Tibial nerve (tissue), 4 donors: ENCODE measurements around the gene IFT20. TPM values are rescaled to one million over a fixed set of nuclear protein-coding genes. Genes with fewer than 3 reads are reported as not detected.
A peak's percentile ranks its signal among the peaks of the same experiment; 100 is the strongest.

Experiments
- DNase-seq, 2 donors: peaks; one replicate each; pipeline ENCODE4 v3.0.0-alpha.2; 2019; ENCODE audit warnings: low spot score in 2 of 2
- H3K27ac ChIP-seq, 4 donors: fragments of 200-600 bp; sonication (generic) in 3 of 4; one replicate each; pipeline ENCODE4 v1.5.1; 2017 to 2019; ENCODE audit warnings: mild to moderate bottlenecking in 1 of 4
- H3K27me3 ChIP-seq, 2 donors: fragments of 200-600 bp; sonication (generic) in 1 of 2; one replicate each; pipeline versions ENCODE4 v1.5.1 to v1.6.0; 2017 to 2019
- H3K36me3 ChIP-seq, 3 donors: fragments of 200-600 bp; sonication (generic); one replicate each; pipeline ENCODE4 v1.5.1; 2018 to 2019
- H3K4me1 ChIP-seq, 4 donors: fragments of 200-600 bp; sonication (generic) in 3 of 4; one replicate each; pipeline ENCODE4 v1.5.1; 2017 to 2019
- H3K4me3 ChIP-seq, 4 donors: fragments of 200-600 bp; sonication (generic) in 3 of 4; one replicate each; pipeline ENCODE4 v1.5.1; 2017 to 2019; ENCODE audit warnings: mild to moderate bottlenecking in 1 of 4, moderate library complexity in 1 of 4
- H3K9me3 ChIP-seq, 4 donors: fragments of 200-600 bp; sonication (generic) in 3 of 4; one replicate each; pipeline ENCODE4 v1.5.1; 2017 to 2019
- EP300 ChIP-seq, 2 donors: sonication (generic); formaldehyde crosslinking; IDR thresholded peaks; one replicate each; pipeline ENCODE4 v1.6.1; 2017; ENCODE audit warnings: antibody characterized with exemption in 2 of 2, mild to moderate bottlenecking in 1 of 2
- POLR2A ChIP-seq, 2 donors: fragments of 450-650 bp; IDR thresholded peaks; one replicate each; pipeline ENCODE4 v1.6.1; 2017; ENCODE audit warnings: antibody characterized with exemption in 2 of 2, mild to moderate bottlenecking in 2 of 2, moderate library complexity in 2 of 2
- WGBS, 2 donors: methylation state at CpG; one replicate each; pipeline ENCODE4 v1.1.5; 2018; 5-methylcytosine and 5-hydroxymethylcytosine counted together
- total RNA-seq, 4 donors: library from RNA; depleted of rRNA; stranded (reverse); fragments of >200 nt; gene quantifications; one replicate each; pipeline ENCODE4 v1.1.0, GENCODE V29; 2016
- TF ChIP-seq, protein P1 (sequence below), 5 experiments: fragments of 200-600 bp in 3 of 5; fragments of 450-650 bp in 2 of 5; sonication (generic) in 3 of 5; IDR thresholded peaks; one replicate each; pipeline ENCODE4 v1.5.1; 2016 to 2019; ENCODE audit warnings: antibody characterized with exemption in 5 of 5, mild to moderate bottlenecking in 3 of 5, moderate library complexity in 2 of 5

The IFT20 gene
- total RNA-seq, 4 donors from 2014 or later: 34.8 to 50.3 (median 43.9) TPM

DNA sequence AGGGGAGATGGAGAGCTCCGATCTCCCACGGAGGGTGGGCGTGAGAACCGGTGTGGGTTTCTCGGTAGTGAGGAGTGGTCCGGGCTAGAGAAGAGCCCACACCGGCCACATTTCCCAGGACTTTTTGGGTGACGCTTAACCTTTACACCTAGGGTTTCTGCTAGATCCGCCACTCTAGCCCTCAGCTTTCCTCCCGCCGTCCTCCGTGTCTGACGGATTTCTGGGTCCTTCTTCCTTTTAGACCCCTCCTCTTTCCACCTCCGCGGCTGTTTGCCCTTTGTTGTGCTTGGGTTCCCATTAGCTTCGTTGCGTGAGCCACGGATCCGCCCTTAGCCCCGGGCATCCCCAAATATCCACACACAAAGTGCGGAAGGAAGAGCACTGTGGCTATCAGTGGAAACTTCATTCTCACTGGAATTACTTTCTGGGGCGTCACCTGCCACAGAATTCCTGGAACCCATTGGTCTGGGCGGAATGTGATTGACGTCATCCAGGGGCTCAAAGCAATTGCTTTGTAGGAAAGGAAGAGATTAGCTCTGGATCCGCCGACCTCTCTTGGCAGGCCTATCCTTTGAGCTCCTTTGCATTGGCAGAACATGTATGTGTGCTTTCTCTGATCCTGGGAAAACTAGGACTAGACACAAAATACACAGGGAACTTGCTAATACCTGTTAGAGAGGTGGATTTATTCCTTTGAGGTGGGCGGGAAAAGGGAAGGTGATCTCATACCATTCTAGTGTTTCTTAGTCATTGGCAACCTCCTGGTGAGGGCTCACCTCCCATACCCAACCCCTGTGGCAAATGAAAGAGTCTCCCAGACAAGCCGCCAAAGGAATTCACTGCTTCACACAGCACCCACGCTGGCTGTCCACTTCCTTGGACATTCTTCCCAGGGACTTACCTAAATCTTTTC is 943 bp upstream of the IFT20 start:
- Histone ChIP-seq H3K36me3 (peaks cover 3 to 38% (median 4%) of the 10 kb centered on the region in 3 donors), H3K4me1 (peaks cover 3 to 56% (median 21%) of the 10 kb centered on the region in 4 donors), H3K9me3 (no peaks in the 10 kb centered on the region), H3K27ac (peak overlapping the region; percentile 89 to 99 (median 98)), H3K4me3 (peak overlapping the region; percentile 60 to 97 (median 78)), H3K27me3 (no peaks in the 10 kb centered on the region)
- WGBS, 2 donors: 6 to 7% methylated on average over 29 of the region's 29 CpGs
- peak in 1 of 2 donors; percentile 33 for DNase-seq
- TF ChIP-seq POLR2A (IDR thresholded peaks at IDR 0.05): no peak
- TF ChIP-seq EP300 (IDR thresholded peaks at IDR 0.05): no peak
- TF ChIP-seq, protein P1, sequence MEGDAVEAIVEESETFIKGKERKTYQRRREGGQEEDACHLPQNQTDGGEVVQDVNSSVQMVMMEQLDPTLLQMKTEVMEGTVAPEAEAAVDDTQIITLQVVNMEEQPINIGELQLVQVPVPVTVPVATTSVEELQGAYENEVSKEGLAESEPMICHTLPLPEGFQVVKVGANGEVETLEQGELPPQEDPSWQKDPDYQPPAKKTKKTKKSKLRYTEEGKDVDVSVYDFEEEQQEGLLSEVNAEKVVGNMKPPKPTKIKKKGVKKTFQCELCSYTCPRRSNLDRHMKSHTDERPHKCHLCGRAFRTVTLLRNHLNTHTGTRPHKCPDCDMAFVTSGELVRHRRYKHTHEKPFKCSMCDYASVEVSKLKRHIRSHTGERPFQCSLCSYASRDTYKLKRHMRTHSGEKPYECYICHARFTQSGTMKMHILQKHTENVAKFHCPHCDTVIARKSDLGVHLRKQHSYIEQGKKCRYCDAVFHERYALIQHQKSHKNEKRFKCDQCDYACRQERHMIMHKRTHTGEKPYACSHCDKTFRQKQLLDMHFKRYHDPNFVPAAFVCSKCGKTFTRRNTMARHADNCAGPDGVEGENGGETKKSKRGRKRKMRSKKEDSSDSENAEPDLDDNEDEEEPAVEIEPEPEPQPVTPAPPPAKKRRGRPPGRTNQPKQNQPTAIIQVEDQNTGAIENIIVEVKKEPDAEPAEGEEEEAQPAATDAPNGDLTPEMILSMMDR (IDR thresholded peaks at IDR 0.05): no peak

DNA sequence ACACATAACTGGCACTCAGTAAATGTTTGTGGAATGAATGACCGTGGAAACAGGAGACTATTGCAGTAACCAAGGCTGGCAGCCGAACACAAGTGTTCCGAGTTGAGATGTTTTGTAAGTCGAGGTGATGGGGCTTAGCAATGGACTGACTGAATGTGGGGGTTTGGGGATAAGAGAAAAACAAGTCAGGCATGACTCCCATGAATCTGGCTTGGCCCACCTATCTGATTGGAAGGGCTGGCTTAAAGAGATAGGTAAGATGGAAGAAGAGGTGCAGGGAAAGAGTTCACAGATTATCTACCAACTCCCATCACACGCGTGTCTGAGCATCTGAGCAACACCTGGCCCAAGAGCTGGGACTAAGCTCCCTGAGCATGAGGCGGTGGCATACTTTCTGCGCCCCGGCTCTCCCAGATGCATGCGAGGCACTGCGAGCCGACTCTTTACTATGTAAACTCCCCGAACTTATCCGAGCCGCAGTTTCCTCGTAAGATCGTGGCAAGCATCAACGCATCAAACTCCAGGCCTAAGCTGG is 539 bp downstream of the IFT20 start:
- peaks cover 0 to 37% (median 0%) of the 10 kb centered on the region in 3 donors for H3K36me3 ChIP-seq
- H3K9me3 ChIP-seq: no peaks in the 10 kb centered on the region
- no peaks in the 10 kb centered on the region for H3K27me3 ChIP-seq
- 6 to 11% methylated on average over 15 to 18 of the region's 18 CpGs for WGBS, 2 donors
- peak overlapping the region; percentile 60 to 97 (median 78) for H3K4me3 ChIP-seq
- H3K27ac ChIP-seq: peak overlapping the region; percentile 28 to 98 (median 96)
- no peak for DNase-seq
- TF ChIP-seq POLR2A (IDR thresholded peaks at IDR 0.05) (no peak), EP300 (IDR thresholded peaks at IDR 0.05) (no peak)
- TF ChIP-seq, protein P1 (IDR thresholded peaks at IDR 0.05): no peak
- peaks cover 3 to 56% (median 21%) of the 10 kb centered on the region in 4 donors for H3K4me1 ChIP-seq

DNA sequence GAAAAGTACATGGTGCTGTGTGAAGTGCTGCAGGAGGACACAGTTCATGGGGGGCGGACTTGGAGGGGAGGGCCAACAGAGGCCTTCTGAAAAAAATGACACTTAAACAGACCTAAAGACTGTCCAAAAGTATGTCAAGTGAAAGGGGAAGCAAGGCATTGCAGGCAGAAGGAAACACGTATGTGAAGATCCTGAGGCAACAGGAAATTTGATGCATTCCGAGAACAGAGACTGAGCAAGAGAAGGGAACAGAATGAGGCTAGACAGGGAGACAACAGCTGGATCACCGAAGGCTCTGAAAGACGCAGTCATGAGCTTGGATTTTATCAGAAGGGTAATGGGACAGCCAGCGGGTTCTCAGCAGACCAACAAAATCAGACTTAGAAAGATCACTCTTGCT is 1.1 kb downstream of the IFT20 start:
- Histone ChIP-seq H3K27me3 (no peaks in the 10 kb centered on the region), H3K36me3 (peaks cover 0 to 37% (median 3%) of the 10 kb centered on the region in 3 donors), H3K9me3 (no peaks in the 10 kb centered on the region), H3K27ac (peak overlapping the region in 2 of 4 donors; percentile 94 to 98), H3K4me3 (peak overlapping the region; percentile 60 to 97 (median 78)), H3K4me1 (peaks cover 3 to 56% (median 21%) of the 10 kb centered on the region in 4 donors)
- no peak for TF ChIP-seq EP300 (IDR thresholded peaks at IDR 0.05)
- TF ChIP-seq, protein P1 (IDR thresholded peaks at IDR 0.05): no peak
- no peak for TF ChIP-seq POLR2A (IDR thresholded peaks at IDR 0.05)
- 47 to 49% methylated on average over 6 of the region's 6 CpGs for WGBS, 2 donors
- DNase-seq: no peak

DNA sequence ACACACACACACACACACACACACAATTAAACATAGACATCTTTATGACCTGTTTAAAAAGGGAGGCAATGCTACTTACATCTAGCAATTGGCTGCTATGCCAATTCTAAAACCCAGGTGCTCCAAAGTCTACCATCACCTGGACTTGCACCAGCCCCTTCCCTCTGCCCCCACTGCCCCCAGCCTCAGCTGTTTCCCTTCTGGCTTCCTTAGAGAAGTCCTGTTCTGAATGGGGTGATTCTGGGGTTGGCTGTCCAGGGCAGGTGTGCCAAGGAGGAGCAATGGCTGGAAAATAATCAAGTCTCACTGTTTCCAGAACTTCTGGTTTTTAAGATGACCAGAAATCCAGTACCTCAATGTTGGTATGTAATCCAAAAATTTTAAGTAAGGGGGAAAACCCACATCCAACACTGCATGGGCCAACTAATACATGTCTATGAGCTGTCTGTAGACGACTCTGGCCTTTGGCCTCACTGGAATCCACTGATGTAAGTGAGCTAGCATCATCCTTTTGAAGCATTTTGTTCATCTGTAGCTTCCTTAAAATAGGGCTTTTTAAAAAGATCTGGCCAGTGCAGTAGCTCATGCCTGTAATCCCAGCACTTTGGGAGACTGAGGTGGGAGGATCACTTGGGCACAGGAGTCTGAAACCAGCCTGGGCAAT is 2.1 kb downstream of the IFT20 start:
- no peaks in the 10 kb centered on the region for H3K27me3 ChIP-seq
- H3K4me1 ChIP-seq: peaks cover 3 to 50% (median 21%) of the 10 kb centered on the region in 4 donors
- 42 to 50% methylated on average over 1 of the region's 1 CpG for WGBS, 2 donors
- no peak overlapping the region for H3K27ac ChIP-seq
- H3K36me3 ChIP-seq: peaks cover 0 to 39% (median 5%) of the 10 kb centered on the region in 3 donors
- no peak overlapping the region for H3K4me3 ChIP-seq
- TF ChIP-seq POLR2A (IDR thresholded peaks at IDR 0.05) (no peak), EP300 (IDR thresholded peaks at IDR 0.05) (no peak)
- TF ChIP-seq, protein P1 (IDR thresholded peaks at IDR 0.05): no peak
- no peak for DNase-seq
- no peaks in the 10 kb centered on the region for H3K9me3 ChIP-seq
